Measurements from ENCODE around the gene SYNE4. TPM values are rescaled to one million over a fixed set of nuclear protein-coding genes. Genes with fewer than 3 reads are reported as not detected.
A peak's percentile ranks its signal among the peaks of the same experiment; 100 is the strongest.

SYNE4 gene
- total and polyA plus RNA-seq, 9 of the 15 experiments (the other 6 are each of a cell fraction or from before 2014, with no cell fraction given) = 0.03 to 0.65 (median 0.29) TPM

DNA sequence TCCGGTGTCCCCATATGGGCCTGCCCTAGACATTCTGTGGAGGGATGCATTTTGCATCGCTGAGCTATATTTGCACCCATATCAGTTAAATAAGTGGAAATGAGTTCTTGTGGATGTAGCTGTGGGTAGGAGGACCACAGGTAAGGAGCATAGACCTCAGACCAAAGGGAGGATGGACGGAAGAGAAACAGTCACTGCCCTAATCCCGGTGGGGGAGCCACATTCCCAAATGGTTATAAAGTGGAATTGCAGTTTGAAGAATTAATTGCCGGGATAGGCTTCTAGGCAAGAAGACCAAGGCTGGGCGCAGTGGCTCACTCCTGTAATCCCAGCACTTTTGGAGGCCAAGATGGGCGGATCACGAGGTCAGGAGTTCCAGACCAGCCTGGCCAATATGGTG is 11.8 kb downstream of the SYNE4 start (continued):
- TF ChIP-seq HMGN3 (IDR thresholded peaks at IDR 0.05; ENCODE audit: borderline replicate concordance, extremely low read depth, insufficient read length, low read depth, low read length) = no peak
- TF ChIP-seq, protein P1, sequence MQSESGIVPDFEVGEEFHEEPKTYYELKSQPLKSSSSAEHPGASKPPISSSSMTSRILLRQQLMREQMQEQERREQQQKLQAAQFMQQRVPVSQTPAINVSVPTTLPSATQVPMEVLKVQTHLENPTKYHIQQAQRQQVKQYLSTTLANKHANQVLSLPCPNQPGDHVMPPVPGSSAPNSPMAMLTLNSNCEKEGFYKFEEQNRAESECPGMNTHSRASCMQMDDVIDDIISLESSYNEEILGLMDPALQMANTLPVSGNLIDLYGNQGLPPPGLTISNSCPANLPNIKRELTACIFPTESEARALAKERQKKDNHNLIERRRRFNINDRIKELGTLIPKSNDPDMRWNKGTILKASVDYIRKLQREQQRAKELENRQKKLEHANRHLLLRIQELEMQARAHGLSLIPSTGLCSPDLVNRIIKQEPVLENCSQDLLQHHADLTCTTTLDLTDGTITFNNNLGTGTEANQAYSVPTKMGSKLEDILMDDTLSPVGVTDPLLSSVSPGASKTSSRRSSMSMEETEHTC (IDR thresholded peaks at IDR 0.05) = no peak

DNA sequence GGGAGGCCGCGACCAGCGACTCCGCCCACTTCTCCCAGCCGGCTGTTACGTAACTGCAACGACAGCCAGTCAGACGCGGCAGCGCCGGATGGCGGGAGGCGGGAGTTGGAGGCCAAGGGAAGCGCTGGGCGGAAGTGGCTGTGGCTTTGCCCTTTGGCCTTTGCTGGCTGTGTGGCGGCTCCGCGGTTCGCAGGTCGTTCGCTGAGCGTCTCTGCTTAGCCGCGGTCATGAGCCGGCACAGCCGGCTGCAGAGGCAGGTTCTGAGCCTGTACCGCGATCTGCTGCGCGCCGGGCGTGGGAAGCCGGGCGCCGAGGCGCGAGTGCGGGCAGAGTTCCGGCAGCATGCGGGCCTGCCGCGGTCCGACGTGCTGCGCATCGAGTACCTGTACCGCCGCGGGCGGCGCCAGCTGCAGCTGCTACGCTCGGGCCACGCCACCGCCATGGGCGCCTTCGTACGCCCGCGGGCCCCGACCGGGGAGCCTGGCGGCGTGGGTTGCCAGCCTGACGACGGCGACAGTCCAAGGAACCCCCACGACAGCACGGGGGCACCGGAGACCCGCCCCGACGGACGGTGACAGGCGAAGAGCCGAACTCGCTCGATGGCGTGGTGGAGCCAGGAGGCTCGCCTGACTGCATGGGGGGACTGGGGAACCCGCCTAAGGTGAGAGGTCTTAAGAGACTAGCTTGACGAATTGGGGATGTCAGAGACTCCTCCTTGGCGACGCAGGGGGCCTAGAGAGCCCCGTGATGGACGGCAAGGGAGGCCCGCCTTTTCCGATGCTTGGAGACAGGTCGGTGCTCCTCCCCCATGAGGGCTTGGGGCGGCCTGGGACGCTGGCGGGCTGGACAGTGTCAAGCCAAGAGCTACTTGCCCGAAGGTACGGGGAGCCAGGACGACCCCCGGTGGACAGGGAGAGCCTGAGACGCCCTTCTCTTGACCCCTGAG is 13.3 kb downstream of the SYNE4 start, which contains the start of gene SDHAF1:
TSS of gene SDHAF1 (plus strand) at position 141 of the 946 bp plus-strand sequence. CDS start at position 228, 87 bp downstream.
- H3K79me2 ChIP-seq (ENCODE audit: control insufficient read depth, insufficient read depth, low read length) = peaks cover 28% of the 10 kb centered on the region
- H3K4me1 ChIP-seq (replicated peaks in 1 of 2; ENCODE audit: control insufficient read depth in 2 of 2, insufficient read depth in 2 of 2, low read length in 2 of 2) = peaks cover 9 to 29% of the 10 kb centered on the region in 2 experiments; a peak in 4 of 5 replicates
- WGBS (ENCODE audit: insufficient coverage, low coverage, missing lambda C conversion rate) = under 1% methylated on average over 87 of the region's 97 CpGs
- peak; percentile 95 to 98 (median 96) for DNase-seq (ENCODE audit: extremely low read depth in 1 of 4, low spot score in 3 of 4)
- intact Hi-C loops (cut with micrococcal nuclease) = loop anchor here (5.0 to 10.0 kb wide), 2 partner anchors 57 to 119 kb away; partner anchors contain the start of genes OVOL3, POLR2I, TBCB and THAP8
- peak within 1 kb of the TSS; percentile 73 for H3K27ac ChIP-seq (ENCODE audit: extremely low read depth, low read depth, low read length)
- H3K9me3 ChIP-seq (replicated peaks; ENCODE audit: control insufficient read depth, insufficient read depth, low read depth, low read length) = no peaks in the 10 kb centered on the region
- ATAC-seq = peak; percentile 93
- H3K27me3 ChIP-seq (ENCODE audit: control insufficient read depth in 2 of 2, insufficient read depth in 2 of 2, low read length in 2 of 2) = no peaks in the 10 kb centered on the region
- peak within 1 kb of the TSS; percentile 65 to 91 for H3K9ac ChIP-seq (ENCODE audit: insufficient read depth in 1 of 2, low read depth in 2 of 2, low read length in 2 of 2)
- peak within 1 kb of the TSS; percentile 89 for H2AFZ ChIP-seq (ENCODE audit: low read depth, low read length)
- peaks cover 3% of the 10 kb centered on the region for H3K9me1 ChIP-seq (ENCODE audit: control insufficient read depth, insufficient read depth, low read length)
- POLR2A ChIA-PET = interaction anchor here (0.6 to 1.5 kb wide), 3 partner anchors 17 to 59 kb away, joined by 3 to 4 read pairs (median 3); partner anchors contain the start of genes ALKBH6 and THAP8
- peaks cover 15% of the 10 kb centered on the region; the same call in 1 of the 3 replicates for H3K36me3 ChIP-seq (ENCODE audit: control insufficient read depth, insufficient read depth, low read length)
- peak within 1 kb of the TSS; percentile 83 for H3K4me2 ChIP-seq (ENCODE audit: insufficient read depth, low read length)
- in situ Hi-C loops (cut with MboI) = no loop called here
- peak; percentile 98 for FAIRE-seq
- H3K4me3 ChIP-seq = peak within 1 kb of the TSS; percentile 59
- CTCF ChIA-PET (ENCODE audit: low intra/inter-chr PET ratio) = interaction anchor here (1.5 kb wide), 1 partner anchor 59 kb away, joined by 3 read pairs; the partner anchor contains the start of gene WDR62
- peaks cover 4% of the 10 kb centered on the region; the same call in 1 of the 2 replicates for H4K20me1 ChIP-seq (replicated peaks; ENCODE audit: control insufficient read depth, insufficient read depth, low read length)
- TSS peak; percentile 65 for BruUV-seq (replicated peaks)
- TF ChIP-seq ZNF561 (CRISPR knock-in tag; conservative IDR thresholded peaks at IDR 0.05) = no peak
- no peak for TF ChIP-seq PRMT5 (CRISPR knock-in tag; IDR thresholded peaks at IDR 0.05)
- TF ChIP-seq, protein P2, sequence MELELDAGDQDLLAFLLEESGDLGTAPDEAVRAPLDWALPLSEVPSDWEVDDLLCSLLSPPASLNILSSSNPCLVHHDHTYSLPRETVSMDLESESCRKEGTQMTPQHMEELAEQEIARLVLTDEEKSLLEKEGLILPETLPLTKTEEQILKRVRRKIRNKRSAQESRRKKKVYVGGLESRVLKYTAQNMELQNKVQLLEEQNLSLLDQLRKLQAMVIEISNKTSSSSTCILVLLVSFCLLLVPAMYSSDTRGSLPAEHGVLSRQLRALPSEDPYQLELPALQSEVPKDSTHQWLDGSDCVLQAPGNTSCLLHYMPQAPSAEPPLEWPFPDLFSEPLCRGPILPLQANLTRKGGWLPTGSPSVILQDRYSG (tag; conservative IDR thresholded peaks at IDR 0.05; ENCODE audit: low read depth) = no peak
- TF ChIP-seq, protein P3, sequence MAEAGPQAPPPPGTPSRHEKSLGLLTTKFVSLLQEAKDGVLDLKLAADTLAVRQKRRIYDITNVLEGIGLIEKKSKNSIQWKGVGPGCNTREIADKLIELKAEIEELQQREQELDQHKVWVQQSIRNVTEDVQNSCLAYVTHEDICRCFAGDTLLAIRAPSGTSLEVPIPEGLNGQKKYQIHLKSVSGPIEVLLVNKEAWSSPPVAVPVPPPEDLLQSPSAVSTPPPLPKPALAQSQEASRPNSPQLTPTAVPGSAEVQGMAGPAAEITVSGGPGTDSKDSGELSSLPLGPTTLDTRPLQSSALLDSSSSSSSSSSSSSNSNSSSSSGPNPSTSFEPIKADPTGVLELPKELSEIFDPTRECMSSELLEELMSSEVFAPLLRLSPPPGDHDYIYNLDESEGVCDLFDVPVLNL (CRISPR knock-in tag; IDR thresholded peaks at IDR 0.05; ENCODE audit: low read depth) = no peak
- TF ChIP-seq RCOR1 (IDR thresholded peaks at IDR 0.05; ENCODE audit: borderline replicate concordance in 1 of 2, low read depth in 2 of 2, low read length in 2 of 2) = no peak; a peak in 1 of 4 replicates
- peak in 1 of 2 experiments; percentile 29; a peak in 1 of 4 replicates for TF ChIP-seq SRF (CRISPR knock-in tag; IDR thresholded peaks at IDR 0.05)
- TF ChIP-seq SNRNP70 (optimal IDR thresholded peaks at IDR 0.05; ENCODE audit: low read depth, low read length) = no peak
- TF ChIP-seq, protein P4, sequence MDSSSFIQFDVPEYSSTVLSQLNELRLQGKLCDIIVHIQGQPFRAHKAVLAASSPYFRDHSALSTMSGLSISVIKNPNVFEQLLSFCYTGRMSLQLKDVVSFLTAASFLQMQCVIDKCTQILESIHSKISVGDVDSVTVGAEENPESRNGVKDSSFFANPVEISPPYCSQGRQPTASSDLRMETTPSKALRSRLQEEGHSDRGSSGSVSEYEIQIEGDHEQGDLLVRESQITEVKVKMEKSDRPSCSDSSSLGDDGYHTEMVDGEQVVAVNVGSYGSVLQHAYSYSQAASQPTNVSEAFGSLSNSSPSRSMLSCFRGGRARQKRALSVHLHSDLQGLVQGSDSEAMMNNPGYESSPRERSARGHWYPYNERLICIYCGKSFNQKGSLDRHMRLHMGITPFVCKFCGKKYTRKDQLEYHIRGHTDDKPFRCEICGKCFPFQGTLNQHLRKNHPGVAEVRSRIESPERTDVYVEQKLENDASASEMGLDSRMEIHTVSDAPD (CRISPR knock-in tag; IDR thresholded peaks at IDR 0.05) = no peak
- no peak for TF ChIP-seq ZNF583 (CRISPR knock-in tag; IDR thresholded peaks at IDR 0.05)
- no peak for TF ChIP-seq IFI16 (CRISPR knock-in tag; IDR thresholded peaks at IDR 0.05)
- TF ChIP-seq NELFE (IDR thresholded peaks at IDR 0.05; ENCODE audit: insufficient read depth, insufficient read length) = no peak

Measured in K562 (cell line).